Endodermal cell (in vitro differentiated cells): ENCODE data around the gene PDGFRB. TPM values are rescaled to one million over a fixed set of nuclear protein-coding genes. Genes with fewer than 3 reads are reported as not detected.

ENCODE experiments used
- DNase-seq: peaks from one replicate; pipeline ENCODE4 v3.0.0-alpha.2; 2017
- H3K27ac ChIP-seq: 2 replicates; pipeline ENCODE4 v1.5.1; 2013; ENCODE audit warnings: mild to moderate bottlenecking, low read depth, low read length, moderate library complexity
- H3K27me3 ChIP-seq: 2 replicates; pipeline ENCODE4 v1.6.1; 2013; ENCODE audit warnings: mild to moderate bottlenecking, low read length, moderate library complexity; ENCODE audit not compliant: insufficient read depth, control insufficient read depth, poor library complexity, severe bottlenecking
- H3K36me3 ChIP-seq: 2 replicates; pipeline ENCODE4 v1.7.0; 2013; ENCODE audit warnings: mild to moderate bottlenecking, low read length, moderate library complexity; ENCODE audit not compliant: control insufficient read depth, insufficient read depth
- H3K4me1 ChIP-seq: one replicate; pipeline ENCODE4 v1.7.0; 2013; ENCODE audit warnings: low read length; ENCODE audit not compliant: control insufficient read depth, insufficient read depth
- H3K4me3 ChIP-seq: 2 replicates; pipeline ENCODE4 v1.5.1; 2013; ENCODE audit warnings: mild to moderate bottlenecking, low read length, moderate library complexity
- H3K9ac ChIP-seq: 2 replicates; pipeline ENCODE4 v1.6.1; 2013; ENCODE audit warnings: mild to moderate bottlenecking, low read length, moderate library complexity; ENCODE audit not compliant: poor library complexity, severe bottlenecking; ENCODE audit errors: extremely low read depth
- H3K9me3 ChIP-seq: 2 replicates; pipeline ENCODE4 v1.6.1; 2013; ENCODE audit warnings: mild to moderate bottlenecking, low read length, moderate library complexity; ENCODE audit not compliant: control insufficient read depth
- H3K27ac Mint-ChIP-seq: 2 replicates; pipeline ENCODE4 v1.8.0; 2020; ENCODE audit warnings: mixed read lengths
- H3K27me3 Mint-ChIP-seq: 2 replicates; pipeline ENCODE4 v1.8.0; 2021; ENCODE audit warnings: mild to moderate bottlenecking, mixed read lengths; ENCODE audit not compliant: insufficient read depth
- H3K36me3 Mint-ChIP-seq: 2 replicates; pipeline ENCODE4 v1.8.0; 2020; ENCODE audit warnings: low read depth, mixed read lengths
- H3K4me1 Mint-ChIP-seq: 2 replicates; pipeline ENCODE4 v1.8.0; 2020; ENCODE audit warnings: mixed read lengths
- H3K4me3 Mint-ChIP-seq: 2 replicates; pipeline ENCODE4 v1.8.0; 2020; ENCODE audit warnings: mild to moderate bottlenecking, moderate library complexity, mixed read lengths
- H3K9me3 Mint-ChIP-seq: 2 replicates; pipeline ENCODE4 v1.8.0; 2020; ENCODE audit warnings: mild to moderate bottlenecking, mixed read lengths
- CTCF ChIP-seq: fragments of 200-600 bp; sonication (generic); conservative IDR thresholded peaks from 2 replicates; pipeline ENCODE4 v1.5.0; 2021; ENCODE audit warnings: antibody characterized with exemption, mild to moderate bottlenecking
- WGBS, 2 experiments: methylation state at CpG; one replicate each; pipeline versions ENCODE4 v1.1.5 to v1.1.7; 2013; ENCODE audit warnings: missing lambda C conversion rate in 2 of 2, mixed read lengths in 1 of 2; ENCODE audit not compliant: insufficient coverage in 1 of 2, insufficient read length in 1 of 2; 5-methylcytosine and 5-hydroxymethylcytosine counted together
- total RNA-seq, 2 donors: library from RNA; stranded (reverse); fragmentation: NEBNext Ultra II Directional in 1 of 2; extraction: Animal tissue kit (Norgen Biotek cat#: 25700) in 1 of 2; gene quantifications; 2 replicates in 1 of 2; 3 replicates in 1 of 2; pipeline ENCODE4 v1.2.1, GENCODE V29; 2021

Gene PDGFRB
- total RNA-seq, 2 donors from 2014 or later, result 4.1 to 6.5 TPM

GRCh38 chr5:150181027-150181426, 25.4 kb upstream of the PDGFRB start:
- no peak for TF ChIP-seq CTCF
- Mint-ChIP-seq H3K36me3 (no peaks in the 10 kb centered on the region), H3K4me1 (peaks cover 6% of the 10 kb centered on the region), H3K4me3 (no peak overlapping the region), H3K27ac (no peak overlapping the region), H3K9me3 (no peaks in the 10 kb centered on the region), H3K27me3 (peaks cover 51% of the 10 kb centered on the region)
- Histone ChIP-seq H3K27me3 (peaks cover 14% of the 10 kb centered on the region), H3K9ac (no peak overlapping the region), H3K9me3 (no peaks in the 10 kb centered on the region), H3K4me3 (no peak overlapping the region), H3K4me1 (no peaks in the 10 kb centered on the region), H3K27ac (no peak overlapping the region), H3K36me3 (no peaks in the 10 kb centered on the region)
- no peak for DNase-seq
- WGBS, 2 experiments, result 92 to 100% methylated on average over 3 to 5 of the region's 5 CpGs

GRCh38 chr5:150180241-150181026, 24.8 kb upstream of the PDGFRB start:
- Histone ChIP-seq H3K9ac (no peak overlapping the region), H3K4me1 (no peaks in the 10 kb centered on the region), H3K27me3 (peaks cover 14% of the 10 kb centered on the region), H3K36me3 (no peaks in the 10 kb centered on the region), H3K4me3 (no peak overlapping the region), H3K9me3 (no peaks in the 10 kb centered on the region), H3K27ac (no peak overlapping the region)
- H3K9me3 Mint-ChIP-seq, result no peaks in the 10 kb centered on the region
- DNase-seq, result no peak
- H3K4me1 Mint-ChIP-seq, result no peaks in the 10 kb centered on the region
- 92 to 95% methylated on average over 6 to 18 of the region's 18 CpGs for WGBS, 2 experiments
- H3K27ac Mint-ChIP-seq, result no peak overlapping the region
- H3K27me3 Mint-ChIP-seq, result peaks cover 50% of the 10 kb centered on the region
- H3K36me3 Mint-ChIP-seq, result no peaks in the 10 kb centered on the region
- no peak for TF ChIP-seq CTCF
- no peak overlapping the region for H3K4me3 Mint-ChIP-seq

- Mint-ChIP-seq H3K27me3 (peaks cover 54% of the 10 kb centered on the region), H3K27ac (no peak overlapping the region), H3K4me1 (no peaks in the 10 kb centered on the region), H3K9me3 (no peaks in the 10 kb centered on the region), H3K4me3 (no peak overlapping the region), H3K36me3 (no peaks in the 10 kb centered on the region)
- no peaks in the 10 kb centered on the region for H3K9me3 ChIP-seq
- H3K9ac ChIP-seq, result no peak overlapping the region
- no peaks in the 10 kb centered on the region for H3K36me3 ChIP-seq
- H3K27me3 ChIP-seq, result peaks cover 11% of the 10 kb centered on the region
- no peaks in the 10 kb centered on the region for H3K4me1 ChIP-seq
- WGBS, 2 experiments, result 92 to 96% methylated on average over 6 to 7 of the region's 7 CpGs
- no peak for DNase-seq
- H3K4me3 ChIP-seq, result no peak overlapping the region
- no peak for TF ChIP-seq CTCF
- no peak overlapping the region for H3K27ac ChIP-seq
These were observed 23.5 kb upstream of the PDGFRB start for GRCh38 chr5:150179019-150179620.
